Measurements from ENCODE around the gene CENPO. TPM values are rescaled to one million over a fixed set of nuclear protein-coding genes. Genes with fewer than 3 reads are reported as not detected.

CENPO gene
- total RNA-seq, 1 donor from 2014 or later: 28.8 TPM

DNA sequence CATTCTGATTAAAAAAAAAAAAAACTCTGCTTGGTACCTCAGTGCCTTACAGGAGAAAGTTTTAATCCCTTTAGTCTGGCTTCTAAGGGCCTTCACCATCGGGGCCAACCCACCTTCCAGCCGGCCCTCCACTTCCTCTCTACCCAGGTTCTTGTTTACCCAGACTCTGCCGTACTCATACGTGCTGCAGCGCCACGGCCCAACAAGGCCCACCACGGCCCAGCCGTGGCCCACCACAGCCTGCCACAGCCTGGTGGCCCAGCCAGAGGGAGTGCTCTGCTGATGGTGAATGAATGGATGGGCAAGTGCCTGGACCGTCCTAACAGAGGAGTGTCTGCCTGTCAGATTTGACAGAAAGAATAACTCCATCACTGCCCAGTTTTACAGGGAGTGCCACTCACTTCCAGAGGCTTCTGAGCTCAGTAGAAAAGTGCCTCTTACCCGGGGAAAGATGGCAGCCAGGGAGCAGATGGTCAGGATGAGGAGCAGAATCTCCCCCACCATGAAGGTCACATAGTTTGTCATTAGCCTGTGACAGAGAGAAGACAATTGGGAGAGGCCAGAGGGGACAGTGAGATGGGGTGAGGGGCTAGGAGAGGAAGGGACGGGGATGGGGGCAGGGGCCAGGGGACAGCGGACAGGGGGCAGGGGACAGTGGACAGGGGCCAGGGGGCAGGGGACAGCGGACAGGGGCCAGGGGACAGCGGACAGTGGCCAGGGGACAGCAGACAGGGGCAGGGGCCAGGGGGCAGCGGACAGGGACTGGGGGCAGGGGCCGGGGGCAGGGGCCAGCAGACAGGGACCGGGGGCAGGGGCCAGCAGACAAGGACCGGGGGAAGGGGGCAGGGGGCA lies 38.2 kb downstream of the CENPO start:
- TF ChIP-seq, protein P1, sequence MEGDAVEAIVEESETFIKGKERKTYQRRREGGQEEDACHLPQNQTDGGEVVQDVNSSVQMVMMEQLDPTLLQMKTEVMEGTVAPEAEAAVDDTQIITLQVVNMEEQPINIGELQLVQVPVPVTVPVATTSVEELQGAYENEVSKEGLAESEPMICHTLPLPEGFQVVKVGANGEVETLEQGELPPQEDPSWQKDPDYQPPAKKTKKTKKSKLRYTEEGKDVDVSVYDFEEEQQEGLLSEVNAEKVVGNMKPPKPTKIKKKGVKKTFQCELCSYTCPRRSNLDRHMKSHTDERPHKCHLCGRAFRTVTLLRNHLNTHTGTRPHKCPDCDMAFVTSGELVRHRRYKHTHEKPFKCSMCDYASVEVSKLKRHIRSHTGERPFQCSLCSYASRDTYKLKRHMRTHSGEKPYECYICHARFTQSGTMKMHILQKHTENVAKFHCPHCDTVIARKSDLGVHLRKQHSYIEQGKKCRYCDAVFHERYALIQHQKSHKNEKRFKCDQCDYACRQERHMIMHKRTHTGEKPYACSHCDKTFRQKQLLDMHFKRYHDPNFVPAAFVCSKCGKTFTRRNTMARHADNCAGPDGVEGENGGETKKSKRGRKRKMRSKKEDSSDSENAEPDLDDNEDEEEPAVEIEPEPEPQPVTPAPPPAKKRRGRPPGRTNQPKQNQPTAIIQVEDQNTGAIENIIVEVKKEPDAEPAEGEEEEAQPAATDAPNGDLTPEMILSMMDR (IDR thresholded peaks at IDR 0.05; ENCODE audit: unreplicated experiment): no peak
- H3K4me1 Mint-ChIP-seq (ENCODE audit: low read depth): peaks cover 4% of the 10 kb centered on the region
- H3K4me3 Mint-ChIP-seq (ENCODE audit: low read depth): no peak overlapping the region
- no peaks in the 10 kb centered on the region for H3K9me3 Mint-ChIP-seq (ENCODE audit: low read depth)
- peaks cover 4% of the 10 kb centered on the region for H3K36me3 Mint-ChIP-seq (ENCODE audit: insufficient read depth)
- peak overlapping the region; percentile 67 for H3K27ac Mint-ChIP-seq
- no peak for DNase-seq (ENCODE audit: low spot score, unreplicated experiment)
- no peaks in the 10 kb centered on the region for H3K27me3 Mint-ChIP-seq

GRCh38 chr2:24832073-24832461 lies 38.8 kb downstream of the CENPO start:
- H3K9me3 Mint-ChIP-seq (ENCODE audit: low read depth): no peaks in the 10 kb centered on the region
- H3K27me3 Mint-ChIP-seq: no peaks in the 10 kb centered on the region
- no peak overlapping the region for H3K27ac Mint-ChIP-seq
- TF ChIP-seq, protein P1 (IDR thresholded peaks at IDR 0.05; ENCODE audit: unreplicated experiment): no peak
- peaks cover 4% of the 10 kb centered on the region for H3K4me1 Mint-ChIP-seq (ENCODE audit: low read depth)
- no peak for DNase-seq (ENCODE audit: low spot score, unreplicated experiment)
- H3K4me3 Mint-ChIP-seq (ENCODE audit: low read depth): no peak overlapping the region
- peaks cover 4% of the 10 kb centered on the region for H3K36me3 Mint-ChIP-seq (ENCODE audit: insufficient read depth)

- Mint-ChIP-seq H3K27me3 (no peaks in the 10 kb centered on the region), H3K4me3 (ENCODE audit: low read depth) (no peak overlapping the region), H3K36me3 (ENCODE audit: insufficient read depth) (peaks cover 4% of the 10 kb centered on the region), H3K27ac (peak overlapping the region; percentile 66), H3K9me3 (ENCODE audit: low read depth) (no peaks in the 10 kb centered on the region), H3K4me1 (ENCODE audit: low read depth) (peaks cover 4% of the 10 kb centered on the region)
- TF ChIP-seq, protein P1 (IDR thresholded peaks at IDR 0.05; ENCODE audit: unreplicated experiment): no peak
- no peak for DNase-seq (ENCODE audit: low spot score, unreplicated experiment)
These were observed 39.3 kb downstream of the CENPO start for GRCh38 chr2:24832521-24832920.

DNA sequence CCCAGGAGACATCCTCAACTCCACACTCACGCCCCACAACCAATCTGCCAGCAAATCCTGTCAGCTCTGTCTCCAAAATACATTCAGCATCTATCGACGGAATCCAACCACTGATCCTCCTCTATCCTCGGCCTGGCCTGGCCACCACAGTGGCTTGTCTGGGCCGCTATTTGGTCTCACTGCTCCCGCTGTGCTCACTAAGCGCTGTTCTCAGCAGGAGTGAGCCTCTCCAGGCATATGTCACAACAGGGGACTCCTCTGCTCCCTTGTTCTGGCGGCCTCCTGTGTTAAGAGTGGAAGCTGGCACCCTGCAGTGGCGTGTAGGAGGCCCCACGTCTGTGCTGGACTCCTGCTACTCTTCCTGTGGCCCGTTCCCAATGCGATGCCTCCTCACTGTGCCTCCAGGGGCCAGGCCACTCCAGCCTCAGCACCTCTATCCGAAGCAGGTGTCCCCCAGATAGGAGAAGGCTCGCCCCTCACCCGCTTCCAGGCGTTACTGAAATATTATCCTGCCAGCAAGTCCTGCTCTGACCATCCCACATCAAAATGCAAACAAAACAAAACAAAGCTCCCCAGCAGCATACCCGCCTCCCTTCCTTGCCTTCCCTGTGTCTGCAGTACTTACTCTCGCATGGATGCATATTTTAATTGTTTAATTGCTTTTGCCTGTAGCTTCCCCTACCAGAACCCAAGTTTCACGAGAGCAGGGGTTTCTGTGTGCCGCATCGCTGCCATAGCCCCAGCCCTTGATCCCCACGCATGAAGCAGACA lies 39.9 kb downstream of the CENPO start:
- peaks cover 4% of the 10 kb centered on the region for H3K36me3 Mint-ChIP-seq (ENCODE audit: insufficient read depth)
- H3K4me1 Mint-ChIP-seq (ENCODE audit: low read depth): peaks cover 2% of the 10 kb centered on the region
- no peaks in the 10 kb centered on the region for H3K9me3 Mint-ChIP-seq (ENCODE audit: low read depth)
- DNase-seq (ENCODE audit: low spot score, unreplicated experiment): no peak
- peak overlapping the region; percentile 19 for H3K27ac Mint-ChIP-seq
- H3K4me3 Mint-ChIP-seq (ENCODE audit: low read depth): no peak overlapping the region
- TF ChIP-seq, protein P1 (IDR thresholded peaks at IDR 0.05; ENCODE audit: unreplicated experiment): no peak
- H3K27me3 Mint-ChIP-seq: no peaks in the 10 kb centered on the region

Data from progenitor cell of endocrine pancreas (in vitro differentiated cells).